Activated naive CD4-positive, alpha-beta T cell treated with anti-CD3 and anti-CD28 coated beads, Interleukin-2, amount 10 ng/mL, durations not matched to agents 7 days and 5 days (primary cell): ENCODE measurements around the gene IQCC.

Experiments used
- CTCF ChIA-PET: fragments of 350-600 bp; sonication (Branson Sonifier 250); formaldehyde crosslinking; loops from one replicate; lab custom pipeline; 2021; ENCODE audit warnings: antibody characterized with exemption; lab: Charles Lee
- DNase-seq: peaks from one replicate; pipeline ENCODE4 v3.0.0-alpha.2; 2020
- H3K27ac Mint-ChIP-seq: one replicate; pipeline ENCODE4 v1.8.0; 2021; ENCODE audit warnings: mild to moderate bottlenecking, moderate library complexity, mixed read lengths
- H3K27me3 Mint-ChIP-seq: one replicate; pipeline ENCODE4 v1.8.0; 2021; ENCODE audit warnings: mild to moderate bottlenecking, mixed read lengths
- H3K36me3 Mint-ChIP-seq: one replicate; pipeline ENCODE4 v1.8.0; 2021; ENCODE audit warnings: mixed read lengths
- H3K4me1 Mint-ChIP-seq: one replicate; pipeline ENCODE4 v1.8.0; 2021; ENCODE audit warnings: mixed read lengths
- H3K4me3 Mint-ChIP-seq: one replicate; pipeline ENCODE4 v1.8.0; 2021; ENCODE audit warnings: mild to moderate bottlenecking, moderate library complexity, mixed read lengths
- H3K9me3 Mint-ChIP-seq: one replicate; pipeline ENCODE4 v1.8.0; 2021; ENCODE audit warnings: mixed read lengths

The IQCC gene

GRCh38 chr1:32246888-32247273, 41.4 kb downstream of the IQCC start, which contains the start of gene FAM167B:
TSS of gene FAM167B (plus strand) at chr1:32247222. CDS start at chr1:32247422, 200 bp downstream.
- peak within 1 kb of the TSS; percentile 67 for H3K4me3 Mint-ChIP-seq
- H3K27me3 Mint-ChIP-seq: no peaks in the 10 kb centered on the region
- peaks cover 66% of the 10 kb centered on the region for H3K4me1 Mint-ChIP-seq
- CTCF ChIA-PET: interaction anchor here (1.2 to 4.2 kb wide), 3 partner anchors 12 to 31 kb away, joined by 4 to 16 read pairs (median 7); no protein-coding TSS in a partner anchor
- H3K27ac Mint-ChIP-seq: peak within 1 kb of the TSS; percentile 96
- no peak for DNase-seq
- no peaks in the 10 kb centered on the region for H3K9me3 Mint-ChIP-seq
- peaks cover 8% of the 10 kb centered on the region for H3K36me3 Mint-ChIP-seq

- CTCF ChIA-PET: interaction anchor here (1.1 to 5.9 kb wide), 12 partner anchors 9 to 103 kb away, joined by 4 to 61 read pairs (median 9); partner anchors contain the start of genes EIF3I, HDAC1 and TMEM234
- Mint-ChIP-seq H3K36me3 (peaks cover 14% of the 10 kb centered on the region), H3K4me1 (peaks cover 60% of the 10 kb centered on the region), H3K9me3 (no peaks in the 10 kb centered on the region), H3K27ac (peak overlapping the region; percentile 96), H3K4me3 (peak overlapping the region; percentile 67), H3K27me3 (no peaks in the 10 kb centered on the region)
- no peak for DNase-seq
Observed at GRCh38 chr1:32247452-32247851, 42.0 kb downstream of the IQCC start.

GRCh38 chr1:32247983-32248889, 42.8 kb downstream of the IQCC start:
- Mint-ChIP-seq H3K36me3 (peaks cover 21% of the 10 kb centered on the region), H3K27ac (peak overlapping the region; percentile 96), H3K4me3 (peak overlapping the region; percentile 67), H3K27me3 (no peaks in the 10 kb centered on the region), H3K4me1 (peaks cover 55% of the 10 kb centered on the region), H3K9me3 (no peaks in the 10 kb centered on the region)
- DNase-seq: peak; percentile 85
- CTCF ChIA-PET: interaction anchor here (0.9 to 5.9 kb wide), 19 partner anchors 9 to 175 kb away, joined by 3 to 61 read pairs (median 5); partner anchors contain the start of genes EIF3I, HDAC1, TMEM234 and TMEM39B

- CTCF ChIA-PET: interaction anchor here (1.0 to 5.9 kb wide), 7 partner anchors 9 to 34 kb away, joined by 3 to 61 read pairs (median 22); partner anchors contain the start of genes EIF3I and TMEM234
- Mint-ChIP-seq H3K4me1 (peaks cover 58% of the 10 kb centered on the region), H3K9me3 (no peaks in the 10 kb centered on the region), H3K27ac (peak overlapping the region; percentile 96), H3K27me3 (no peaks in the 10 kb centered on the region), H3K4me3 (peak overlapping the region; percentile 99), H3K36me3 (peaks cover 32% of the 10 kb centered on the region)
- DNase-seq: peak; percentile 91
Observed at GRCh38 chr1:32249831-32250525, 44.5 kb downstream of the IQCC start.

GRCh38 chr1:32250893-32251716, 45.6 kb downstream of the IQCC start, which contains the start of gene LCK:
TSS of gene LCK (plus strand) at chr1:32251265. CDS start at chr1:32274330, 23,065 bp downstream.
- peaks cover 55% of the 10 kb centered on the region for H3K4me1 Mint-ChIP-seq
- peaks cover 38% of the 10 kb centered on the region for H3K36me3 Mint-ChIP-seq
- DNase-seq: peak; percentile 78
- peak within 1 kb of the TSS; percentile 99 for H3K4me3 Mint-ChIP-seq
- no peaks in the 10 kb centered on the region for H3K9me3 Mint-ChIP-seq
- H3K27ac Mint-ChIP-seq: peak within 1 kb of the TSS; percentile 96
- H3K27me3 Mint-ChIP-seq: no peaks in the 10 kb centered on the region
- CTCF ChIA-PET: interaction anchor here (3.5 to 5.9 kb wide), 4 partner anchors 13 to 35 kb away, joined by 16 to 61 read pairs (median 36); no protein-coding TSS in a partner anchor

GRCh38 chr1:32255072-32256071, 49.9 kb downstream of the IQCC start:
- H3K27ac Mint-ChIP-seq: peak overlapping the region; percentile 93
- peaks cover 44% of the 10 kb centered on the region for H3K4me1 Mint-ChIP-seq
- H3K9me3 Mint-ChIP-seq: no peaks in the 10 kb centered on the region
- CTCF ChIA-PET: interaction anchor here (1.7 to 3.3 kb wide), 2 partner anchors 14 to 39 kb away, joined by 11 to 12 read pairs; no protein-coding TSS in a partner anchor
- peak; percentile 49 for DNase-seq
- H3K36me3 Mint-ChIP-seq: peaks cover 60% of the 10 kb centered on the region
- peak overlapping the region; percentile 99 for H3K4me3 Mint-ChIP-seq
- no peaks in the 10 kb centered on the region for H3K27me3 Mint-ChIP-seq

GRCh38 chr1:32256473-32257226, 51.2 kb downstream of the IQCC start:
- peaks cover 59% of the 10 kb centered on the region for H3K36me3 Mint-ChIP-seq
- DNase-seq: no peak

GRCh38 chr1:32257227-32257508, 51.7 kb downstream of the IQCC start:
- H3K4me3 Mint-ChIP-seq: peak overlapping the region; percentile 81
- peaks cover 46% of the 10 kb centered on the region for H3K4me1 Mint-ChIP-seq
- DNase-seq: no peak
- H3K27ac Mint-ChIP-seq: peak overlapping the region; percentile 96
- CTCF ChIA-PET: interaction anchor here (1.0 to 3.3 kb wide), 4 partner anchors 9 to 34 kb away, joined by 3 to 11 read pairs (median 4); no protein-coding TSS in a partner anchor
- H3K36me3 Mint-ChIP-seq: peaks cover 54% of the 10 kb centered on the region
- H3K9me3 Mint-ChIP-seq: no peaks in the 10 kb centered on the region
- H3K27me3 Mint-ChIP-seq: no peaks in the 10 kb centered on the region

More at GRCh38 chr1:32256473-32257226, 51.2 kb downstream of the IQCC start:
- Mint-ChIP-seq H3K27me3 (no peaks in the 10 kb centered on the region), H3K4me1 (peaks cover 46% of the 10 kb centered on the region), H3K4me3 (peak overlapping the region; percentile 81), H3K27ac (peak overlapping the region; percentile 96), H3K9me3 (no peaks in the 10 kb centered on the region)
- CTCF ChIA-PET: interaction anchor here (1.0 to 3.3 kb wide), 5 partner anchors 8 to 41 kb away, joined by 3 to 12 read pairs (median 5); no protein-coding TSS in a partner anchor
